ENCODE measurements around the gene TTI1. TPM values are rescaled to one million over a fixed set of nuclear protein-coding genes. Genes with fewer than 3 reads are reported as not detected.

TTI1 gene
- polyA plus RNA-seq, 1 of the 3 experiments (the other 2 are of a cell fraction) = 15.6 TPM

DNA sequence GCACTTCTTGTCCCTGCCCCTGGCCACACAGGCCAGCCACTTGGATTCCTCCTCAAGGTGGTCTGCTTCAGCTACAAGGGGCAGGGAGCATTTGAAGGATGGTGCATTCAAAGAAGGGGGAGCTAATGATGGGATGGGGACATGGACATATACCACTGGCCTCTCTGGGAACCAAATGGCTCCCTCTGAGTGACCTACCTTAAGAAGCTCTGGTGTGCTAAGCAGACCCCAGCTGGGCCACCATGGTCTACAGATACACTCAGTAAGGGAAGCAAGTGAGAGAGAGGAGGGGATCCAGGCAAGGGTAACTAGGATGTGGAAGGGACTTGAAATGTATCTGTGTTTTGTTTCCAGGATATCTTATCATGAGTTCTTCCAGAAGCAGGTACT, 62.4 kb downstream of the TTI1 start:
- CTCF ChIA-PET = interaction anchor here (1.1 kb wide), 1 partner anchor 21 kb away, joined by 3 read pairs; no protein-coding TSS in a partner anchor
- no peaks in the 10 kb centered on the region for H3K79me2 ChIP-seq (ENCODE audit: insufficient read depth)
- no peak overlapping the region for H2AFZ ChIP-seq (ENCODE audit: low read depth)
- no peak for TF ChIP-seq EP300 (IDR thresholded peaks at IDR 0.05; ENCODE audit: borderline replicate concordance in 1 of 2, low read depth in 1 of 2, low read length in 1 of 2)
- no peak for TF ChIP-seq NFIC (IDR thresholded peaks at IDR 0.05; ENCODE audit: borderline replicate concordance)
- POLR2A ChIA-PET = no interaction called here
- H3K9me2 ChIP-seq = no peaks in the 10 kb centered on the region
- no peak overlapping the region for H3K4me2 ChIP-seq
- no peaks in the 10 kb centered on the region for H3K4me1 ChIP-seq (ENCODE audit: control insufficient read depth in 1 of 2, insufficient read depth in 2 of 2, low read depth in 1 of 2, low read length in 1 of 2)
- H3K4me3 ChIP-seq (ENCODE audit: low read depth in 2 of 2, low read length in 1 of 2) = no peak overlapping the region
- H3K9me3 ChIP-seq = no peaks in the 10 kb centered on the region
- no peaks in the 10 kb centered on the region for H4K20me1 ChIP-seq (ENCODE audit: insufficient read depth)
- no peak overlapping the region for H3K9ac ChIP-seq
- H3K36me3 ChIP-seq (replicated peaks in 1 of 2; ENCODE audit: control insufficient read depth in 1 of 2, insufficient read depth in 2 of 2, low read length in 1 of 2) = no peaks in the 10 kb centered on the region
- no peak overlapping the region for H3K27ac ChIP-seq (ENCODE audit: low read depth in 2 of 2, low read length in 1 of 2)
- H3F3A ChIP-seq (replicated peaks; ENCODE audit: insufficient read depth) = no peaks in the 10 kb centered on the region
- H3K27me3 ChIP-seq (ENCODE audit: insufficient read depth) = no peaks in the 10 kb centered on the region
- no peak for DNase-seq

DNA sequence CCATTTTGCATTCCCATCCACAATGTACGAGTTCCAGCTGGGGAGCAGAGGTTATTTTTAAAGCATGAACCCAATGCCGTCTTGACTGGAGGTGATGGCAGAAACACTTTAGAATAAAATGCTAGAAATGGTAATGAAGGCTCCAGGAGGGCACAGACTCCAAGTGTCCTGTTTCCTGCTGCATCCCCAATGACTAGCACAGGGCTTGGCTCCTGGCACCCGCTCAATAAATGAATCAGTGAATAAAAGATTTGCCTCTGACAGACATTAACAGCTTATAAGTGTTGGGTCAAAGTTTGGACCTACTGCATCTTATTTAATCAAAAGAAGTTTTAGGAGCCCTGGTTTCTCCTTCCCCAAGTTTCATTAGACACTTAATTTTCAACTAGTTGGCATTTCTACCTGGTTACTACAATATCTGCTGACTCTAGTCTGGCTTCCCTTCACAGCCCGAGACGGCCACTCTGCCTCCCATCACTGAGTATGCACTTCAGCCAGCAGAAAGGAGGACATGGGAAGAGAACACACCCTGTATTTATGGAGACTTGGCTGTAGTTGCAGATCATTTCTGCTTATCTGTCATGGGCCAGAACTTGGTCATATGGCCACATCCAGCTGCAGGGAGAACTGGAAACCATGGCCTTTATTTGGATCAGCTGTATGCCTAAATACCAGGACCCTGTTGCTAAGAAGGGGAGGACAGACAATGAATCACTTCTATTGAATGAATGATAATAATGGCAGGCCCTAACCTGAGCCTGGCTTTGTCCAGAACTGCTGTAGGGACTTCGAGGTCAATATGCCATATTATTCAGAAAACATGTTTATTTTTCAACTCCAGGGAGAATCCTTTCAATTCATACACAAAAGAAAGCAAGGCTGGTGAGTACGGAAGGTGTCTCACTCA, 63.1 kb downstream of the TTI1 start:
- Histone ChIP-seq H3K36me3 (replicated peaks in 1 of 2; ENCODE audit: control insufficient read depth in 1 of 2, insufficient read depth in 2 of 2, low read length in 1 of 2) (no peaks in the 10 kb centered on the region), H4K20me1 (ENCODE audit: insufficient read depth) (no peaks in the 10 kb centered on the region), H3K9me3 (no peaks in the 10 kb centered on the region), H3K9me2 (no peaks in the 10 kb centered on the region), H3K27me3 (ENCODE audit: insufficient read depth) (no peaks in the 10 kb centered on the region), H2AFZ (ENCODE audit: low read depth) (no peak overlapping the region), H3K4me1 (ENCODE audit: control insufficient read depth in 1 of 2, insufficient read depth in 2 of 2, low read depth in 1 of 2, low read length in 1 of 2) (no peaks in the 10 kb centered on the region), H3F3A (replicated peaks; ENCODE audit: insufficient read depth) (no peaks in the 10 kb centered on the region), H3K4me3 (ENCODE audit: low read depth in 2 of 2, low read length in 1 of 2) (no peak overlapping the region), H3K27ac (ENCODE audit: low read depth in 2 of 2, low read length in 1 of 2) (no peak overlapping the region), H3K4me2 (no peak overlapping the region), H3K79me2 (ENCODE audit: insufficient read depth) (no peaks in the 10 kb centered on the region), H3K9ac (no peak overlapping the region)
- WGBS (ENCODE audit: low lambda C conversion rate) = 74% methylated on average over 7 of the region's 7 CpGs
- POLR2A ChIA-PET = no interaction called here
- DNase-seq = no peak
- CTCF ChIA-PET = interaction anchor here (1.1 to 1.4 kb wide), 2 partner anchors 13 to 21 kb away, joined by 3 to 4 read pairs; no protein-coding TSS in a partner anchor
- TF ChIP-seq RXRA (IDR thresholded peaks at IDR 0.05; ENCODE audit: borderline replicate concordance, low read depth) (no peak), SMC3 (IDR thresholded peaks at IDR 0.05; ENCODE audit: low read depth, low read length) (no peak), EZH2phosphoT487 (IDR thresholded peaks at IDR 0.05; ENCODE audit: borderline replicate concordance, low read depth) (no peak)

DNA sequence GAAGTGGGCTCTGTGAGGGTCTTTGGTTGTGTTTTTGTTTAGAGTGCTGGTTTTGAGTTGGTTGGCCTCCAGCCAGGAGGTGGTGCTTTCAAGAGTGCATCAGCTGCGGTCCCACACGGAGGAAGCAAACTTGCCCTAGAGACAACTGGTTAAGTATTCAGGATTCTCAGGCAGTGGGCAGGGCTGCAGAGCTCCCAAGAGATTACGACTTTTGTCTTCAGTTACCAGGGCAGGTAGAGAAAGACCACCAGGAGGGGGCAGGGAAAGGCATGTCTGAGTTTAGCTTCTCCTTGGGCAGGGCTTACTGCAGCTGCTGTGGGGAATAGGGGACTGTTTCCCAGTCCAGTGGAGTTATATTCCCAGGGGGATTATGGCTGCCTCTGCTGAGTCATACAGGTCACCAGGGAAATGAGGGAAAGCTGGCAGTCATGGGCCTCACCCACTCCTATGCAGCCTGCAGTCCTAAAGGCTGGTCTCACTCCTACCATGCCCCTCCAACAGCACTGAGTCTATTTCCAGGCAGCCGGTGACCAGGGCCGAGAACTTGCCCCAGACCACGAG, 64.3 kb downstream of the TTI1 start:
- ChIA-PET CTCF (interaction anchor here (1.4 kb wide), 1 partner anchor 14 kb away, joined by 4 read pairs; no protein-coding TSS in a partner anchor), POLR2A (no interaction called here)
- no peaks in the 10 kb centered on the region for H3K9me3 ChIP-seq
- H3K27me3 ChIP-seq (ENCODE audit: insufficient read depth) = no peaks in the 10 kb centered on the region
- H2AFZ ChIP-seq (ENCODE audit: low read depth) = no peak overlapping the region
- no peak overlapping the region for H3K4me3 ChIP-seq (ENCODE audit: low read depth in 2 of 2, low read length in 1 of 2)
- H3K4me2 ChIP-seq = no peak overlapping the region
- no peaks in the 10 kb centered on the region for H3K9me2 ChIP-seq
- DNase-seq = no peak
- no peak overlapping the region for H3K27ac ChIP-seq (ENCODE audit: low read depth in 2 of 2, low read length in 1 of 2)
- 74% methylated on average over 3 of the region's 6 CpGs for WGBS (ENCODE audit: low lambda C conversion rate)
- H4K20me1 ChIP-seq (ENCODE audit: insufficient read depth) = no peaks in the 10 kb centered on the region
- no peaks in the 10 kb centered on the region for H3F3A ChIP-seq (replicated peaks; ENCODE audit: insufficient read depth)
- H3K36me3 ChIP-seq (replicated peaks in 1 of 2; ENCODE audit: control insufficient read depth in 1 of 2, insufficient read depth in 2 of 2, low read length in 1 of 2) = no peaks in the 10 kb centered on the region
- no peaks in the 10 kb centered on the region for H3K79me2 ChIP-seq (ENCODE audit: insufficient read depth)
- no peaks in the 10 kb centered on the region for H3K4me1 ChIP-seq (ENCODE audit: control insufficient read depth in 1 of 2, insufficient read depth in 2 of 2, low read depth in 1 of 2, low read length in 1 of 2)
- no peak overlapping the region for H3K9ac ChIP-seq
- TF ChIP-seq RFX5 (IDR thresholded peaks at IDR 0.05; ENCODE audit: low read length) (no peak), EP300 (IDR thresholded peaks at IDR 0.05; ENCODE audit: borderline replicate concordance in 1 of 2, low read depth in 1 of 2, low read length in 1 of 2) (no peak), TAF1 (IDR thresholded peaks at IDR 0.05; ENCODE audit: borderline replicate concordance, low read depth, low read length) (no peak), SIN3A (IDR thresholded peaks at IDR 0.05; ENCODE audit: borderline replicate concordance, low read depth, low read length) (no peak), TEAD4 (IDR thresholded peaks at IDR 0.05; ENCODE audit: borderline replicate concordance, insufficient read depth) (no peak), RAD21 (IDR thresholded peaks at IDR 0.05; ENCODE audit: low read length) (no peak), MXI1 (IDR thresholded peaks at IDR 0.05; ENCODE audit: low read depth, low read length) (no peak), MEF2A (IDR thresholded peaks at IDR 0.05; ENCODE audit: borderline replicate concordance, low read depth) (no peak), FOXJ3 (CRISPR knock-in tag; IDR thresholded peaks at IDR 0.05) (no peak), CHD2 (IDR thresholded peaks at IDR 0.05; ENCODE audit: low read length, partially characterized antibody) (no peak), TCF12 (IDR thresholded peaks at IDR 0.05) (no peak), NRF1 (IDR thresholded peaks at IDR 0.05; ENCODE audit: low read depth, low read length) (no peak)
- TF ChIP-seq, protein P1, sequence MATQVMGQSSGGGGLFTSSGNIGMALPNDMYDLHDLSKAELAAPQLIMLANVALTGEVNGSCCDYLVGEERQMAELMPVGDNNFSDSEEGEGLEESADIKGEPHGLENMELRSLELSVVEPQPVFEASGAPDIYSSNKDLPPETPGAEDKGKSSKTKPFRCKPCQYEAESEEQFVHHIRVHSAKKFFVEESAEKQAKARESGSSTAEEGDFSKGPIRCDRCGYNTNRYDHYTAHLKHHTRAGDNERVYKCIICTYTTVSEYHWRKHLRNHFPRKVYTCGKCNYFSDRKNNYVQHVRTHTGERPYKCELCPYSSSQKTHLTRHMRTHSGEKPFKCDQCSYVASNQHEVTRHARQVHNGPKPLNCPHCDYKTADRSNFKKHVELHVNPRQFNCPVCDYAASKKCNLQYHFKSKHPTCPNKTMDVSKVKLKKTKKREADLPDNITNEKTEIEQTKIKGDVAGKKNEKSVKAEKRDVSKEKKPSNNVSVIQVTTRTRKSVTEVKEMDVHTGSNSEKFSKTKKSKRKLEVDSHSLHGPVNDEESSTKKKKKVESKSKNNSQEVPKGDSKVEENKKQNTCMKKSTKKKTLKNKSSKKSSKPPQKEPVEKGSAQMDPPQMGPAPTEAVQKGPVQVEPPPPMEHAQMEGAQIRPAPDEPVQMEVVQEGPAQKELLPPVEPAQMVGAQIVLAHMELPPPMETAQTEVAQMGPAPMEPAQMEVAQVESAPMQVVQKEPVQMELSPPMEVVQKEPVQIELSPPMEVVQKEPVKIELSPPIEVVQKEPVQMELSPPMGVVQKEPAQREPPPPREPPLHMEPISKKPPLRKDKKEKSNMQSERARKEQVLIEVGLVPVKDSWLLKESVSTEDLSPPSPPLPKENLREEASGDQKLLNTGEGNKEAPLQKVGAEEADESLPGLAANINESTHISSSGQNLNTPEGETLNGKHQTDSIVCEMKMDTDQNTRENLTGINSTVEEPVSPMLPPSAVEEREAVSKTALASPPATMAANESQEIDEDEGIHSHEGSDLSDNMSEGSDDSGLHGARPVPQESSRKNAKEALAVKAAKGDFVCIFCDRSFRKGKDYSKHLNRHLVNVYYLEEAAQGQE (IDR thresholded peaks at IDR 0.05; ENCODE audit: low read depth, low read length) = no peak
